OCI-LY3 (cell line): ENCODE measurements around the gene KLC1.

Experiments
- EZH2phosphoT487 ChIP-seq: fragments of 200-600 bp; shearing (Covaris generic); IDR thresholded peaks from 2 replicates; pipeline ENCODE4 v1.6.1; 2018; ENCODE audit warnings: antibody characterized with exemption, mixed run types, low read depth
- TF ChIP-seq, protein P1 (sequence below): fragments of 200-600, 300-600 bp; sonication (generic); IDR thresholded peaks from 2 replicates; pipeline ENCODE4 v1.5.1; 2014; ENCODE audit warnings: antibody characterized with exemption, low read length, low read depth

DNA sequence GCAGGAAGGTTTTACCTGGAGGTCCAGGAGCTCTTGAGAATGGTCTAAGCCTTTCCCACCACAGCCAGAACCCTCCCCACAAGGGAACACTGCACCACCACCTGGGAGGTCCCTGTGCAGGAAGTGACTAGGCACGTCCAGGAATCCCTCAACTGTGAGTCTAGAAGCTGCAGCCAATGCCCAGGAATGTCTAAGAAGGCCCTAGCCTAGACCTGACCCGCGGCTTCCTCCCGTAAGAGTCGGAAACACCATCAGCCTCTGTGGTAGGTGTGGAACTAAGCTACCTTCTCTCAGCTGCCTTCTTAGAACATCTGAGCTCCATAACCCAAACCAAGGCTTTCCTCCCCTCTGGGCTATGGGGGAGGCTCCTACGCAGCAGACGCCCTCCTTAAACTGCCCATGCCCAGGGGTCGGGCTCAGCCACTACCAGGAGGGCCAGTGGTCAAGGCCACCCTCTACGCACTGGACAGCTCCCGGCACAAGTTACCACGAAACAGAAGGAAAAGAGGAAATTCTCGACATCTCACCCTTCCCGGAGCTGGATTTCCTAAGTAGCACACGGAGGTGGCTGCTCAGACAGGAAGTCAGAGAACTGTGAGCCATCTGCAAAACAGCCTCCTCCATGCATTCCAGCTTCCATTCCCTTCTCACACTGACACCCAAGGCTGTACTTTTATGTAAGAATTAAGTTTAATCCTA is 112.1 kb downstream of the KLC1 start:
- TF ChIP-seq, protein P1, sequence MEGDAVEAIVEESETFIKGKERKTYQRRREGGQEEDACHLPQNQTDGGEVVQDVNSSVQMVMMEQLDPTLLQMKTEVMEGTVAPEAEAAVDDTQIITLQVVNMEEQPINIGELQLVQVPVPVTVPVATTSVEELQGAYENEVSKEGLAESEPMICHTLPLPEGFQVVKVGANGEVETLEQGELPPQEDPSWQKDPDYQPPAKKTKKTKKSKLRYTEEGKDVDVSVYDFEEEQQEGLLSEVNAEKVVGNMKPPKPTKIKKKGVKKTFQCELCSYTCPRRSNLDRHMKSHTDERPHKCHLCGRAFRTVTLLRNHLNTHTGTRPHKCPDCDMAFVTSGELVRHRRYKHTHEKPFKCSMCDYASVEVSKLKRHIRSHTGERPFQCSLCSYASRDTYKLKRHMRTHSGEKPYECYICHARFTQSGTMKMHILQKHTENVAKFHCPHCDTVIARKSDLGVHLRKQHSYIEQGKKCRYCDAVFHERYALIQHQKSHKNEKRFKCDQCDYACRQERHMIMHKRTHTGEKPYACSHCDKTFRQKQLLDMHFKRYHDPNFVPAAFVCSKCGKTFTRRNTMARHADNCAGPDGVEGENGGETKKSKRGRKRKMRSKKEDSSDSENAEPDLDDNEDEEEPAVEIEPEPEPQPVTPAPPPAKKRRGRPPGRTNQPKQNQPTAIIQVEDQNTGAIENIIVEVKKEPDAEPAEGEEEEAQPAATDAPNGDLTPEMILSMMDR: no peak
- TF ChIP-seq EZH2phosphoT487: no peak
